HG03060 (cell line): Measurements from ENCODE around the gene DNPH1.

Experiments
- ATAC-seq: cut with Tn5 transposase; IDR thresholded peaks from one replicate; pipeline ENCODE4 v1.9.1; 2021; ENCODE audit warnings: low read depth, moderate number of reproducible peaks; ENCODE audit not compliant: unreplicated experiment

DNPH1 gene

DNA sequence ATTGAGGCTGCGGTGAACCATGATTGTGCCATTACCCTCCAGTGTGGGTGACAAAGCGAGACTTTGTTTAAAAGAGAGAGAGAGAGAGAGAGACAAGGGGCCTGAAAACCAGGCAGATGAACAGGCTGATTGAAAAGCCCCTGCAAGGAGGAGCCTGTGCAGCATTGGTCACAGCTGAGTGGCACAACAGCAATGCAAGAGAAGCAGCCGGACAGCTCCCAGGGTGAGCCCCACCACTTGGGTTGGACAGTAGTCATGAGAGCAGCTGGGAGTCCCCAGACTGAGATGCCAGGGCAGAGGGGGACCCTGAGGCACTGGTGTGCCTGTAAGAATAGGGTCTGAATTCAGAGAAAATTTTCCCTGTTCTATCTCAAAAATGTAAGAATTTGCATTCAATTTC, 10.2 kb downstream of the DNPH1 start:
- ATAC-seq, result no peak

GRCh38 chr6:43217351-43217750, 11.9 kb downstream of the DNPH1 start:
- ATAC-seq, result no peak

DNA sequence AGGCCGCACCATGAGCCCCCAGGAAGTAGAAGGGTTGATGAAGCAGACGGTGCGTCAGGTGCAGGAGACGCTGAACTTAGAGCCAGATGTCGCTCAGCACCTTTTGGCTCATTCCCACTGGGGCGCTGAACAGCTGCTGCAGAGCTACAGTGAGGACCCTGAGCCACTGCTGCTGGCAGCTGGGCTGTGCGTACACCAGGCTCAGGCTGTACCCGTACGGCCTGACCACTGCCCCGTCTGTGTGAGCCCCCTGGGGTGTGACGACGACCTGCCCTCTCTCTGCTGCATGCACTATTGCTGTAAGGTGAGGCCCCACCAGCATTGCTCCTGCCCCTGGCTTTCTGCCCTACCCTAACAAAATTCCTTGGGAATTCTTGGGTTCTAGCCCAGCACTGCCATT, 13.1 kb downstream of the DNPH1 start:
- no peak for ATAC-seq

GRCh38 chr6:43215066-43215465, 14.2 kb downstream of the DNPH1 start:
- no peak for ATAC-seq

GRCh38 chr6:43213431-43213830, 15.8 kb downstream of the DNPH1 start:
- ATAC-seq, result no peak

GRCh38 chr6:43211955-43212354, 17.3 kb downstream of the DNPH1 start:
- no peak for ATAC-seq

DNA sequence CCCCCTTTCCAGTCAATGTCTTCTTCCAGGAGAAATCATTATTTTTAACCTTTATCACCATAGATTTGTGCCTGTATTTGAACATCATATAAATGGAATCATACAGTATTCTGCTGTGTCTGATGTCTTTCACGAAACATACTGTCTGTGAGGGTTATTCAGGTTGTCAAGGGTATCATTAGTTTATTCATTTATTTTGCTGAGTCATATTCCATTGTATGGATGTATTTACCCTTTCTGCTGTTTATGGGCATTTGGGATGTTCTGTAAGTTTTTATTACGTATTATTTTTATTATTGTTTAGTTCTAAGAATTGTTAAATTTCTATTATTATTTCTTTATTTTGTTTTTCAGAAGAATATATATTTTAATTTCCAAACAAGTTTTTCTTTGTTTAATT, 22.0 kb downstream of the DNPH1 start:
- no peak for ATAC-seq

- ATAC-seq, result no peak
These were observed 23.4 kb downstream of the DNPH1 start for GRCh38 chr6:43205849-43206248.

DNA sequence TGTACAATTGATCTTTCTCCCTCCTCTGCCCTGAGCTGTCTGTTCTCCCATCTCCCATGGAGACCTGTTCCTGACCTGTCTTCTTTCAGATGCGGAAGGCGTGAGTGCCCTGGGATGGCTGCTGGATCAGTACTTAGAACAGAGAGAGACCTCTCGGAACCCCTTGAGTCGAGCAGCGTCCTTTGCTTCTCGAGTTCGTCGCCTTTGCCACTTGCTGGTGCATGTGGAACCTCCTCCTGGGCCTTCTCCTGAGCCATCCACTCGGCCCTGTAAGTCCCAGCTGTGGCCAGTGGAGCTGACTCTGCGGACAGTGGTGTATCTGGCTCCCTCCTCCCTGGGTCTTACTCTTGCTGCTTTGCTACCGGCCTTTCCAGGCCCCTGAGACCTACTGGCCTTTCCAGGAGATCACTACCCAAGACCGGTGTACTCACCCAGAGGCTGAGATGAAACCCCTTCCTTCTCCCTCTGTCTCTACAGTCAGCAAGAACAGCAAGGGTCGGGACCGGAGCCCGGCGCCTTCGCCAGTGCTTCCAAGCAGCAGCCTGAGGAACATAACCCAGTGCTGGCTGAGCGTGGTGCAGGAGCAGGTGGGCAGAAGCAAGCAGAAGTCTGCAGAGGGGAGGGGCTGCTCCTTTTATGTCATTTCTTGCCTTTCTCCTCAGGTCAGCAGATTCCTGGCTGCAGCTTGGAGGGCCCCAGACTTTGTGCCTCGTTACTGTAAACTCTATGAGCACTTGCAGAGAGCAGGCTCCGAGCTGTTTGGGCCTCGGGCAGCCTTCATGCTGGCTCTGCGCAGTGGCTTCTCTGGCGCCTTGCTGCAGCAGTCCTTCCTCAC, 24.8 kb downstream of the DNPH1 start:
- no peak for ATAC-seq

GRCh38 chr6:43203718-43204095, 25.6 kb downstream of the DNPH1 start:
- ATAC-seq, result no peak

DNA sequence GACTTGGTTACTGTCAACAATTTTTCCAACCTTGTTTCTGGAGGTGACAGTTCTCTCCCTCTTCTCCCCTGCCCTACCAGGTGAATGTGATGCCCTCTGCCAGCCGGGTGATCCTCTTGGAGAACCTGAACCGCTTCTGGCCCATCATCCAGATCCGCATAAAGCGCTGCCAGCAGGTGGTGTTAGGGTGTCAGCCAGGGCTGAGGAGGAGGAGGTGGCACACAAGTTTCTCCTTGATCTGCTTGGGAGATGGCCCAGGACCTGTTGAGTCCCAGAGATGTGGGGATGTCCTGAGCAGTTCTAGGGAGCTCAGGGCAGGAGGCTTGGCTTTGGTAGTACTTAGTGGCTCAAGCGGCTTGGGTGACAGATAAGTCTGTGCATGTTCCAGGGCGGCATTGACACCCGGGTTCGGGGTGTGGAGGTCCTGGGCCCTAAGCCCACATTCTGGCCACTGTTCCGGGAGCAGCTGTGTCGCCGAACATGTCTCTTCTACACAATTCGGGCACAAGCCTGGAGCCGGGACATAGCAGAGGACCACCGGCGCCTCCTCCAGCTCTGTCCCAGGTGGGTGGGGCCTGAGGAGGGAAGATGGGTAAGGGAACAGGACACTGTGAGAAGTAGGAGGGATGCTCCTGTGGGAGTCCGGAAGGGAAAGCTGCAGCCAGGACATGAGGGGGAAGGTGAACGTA, 26.1 kb downstream of the DNPH1 start:
- no peak for ATAC-seq

DNA sequence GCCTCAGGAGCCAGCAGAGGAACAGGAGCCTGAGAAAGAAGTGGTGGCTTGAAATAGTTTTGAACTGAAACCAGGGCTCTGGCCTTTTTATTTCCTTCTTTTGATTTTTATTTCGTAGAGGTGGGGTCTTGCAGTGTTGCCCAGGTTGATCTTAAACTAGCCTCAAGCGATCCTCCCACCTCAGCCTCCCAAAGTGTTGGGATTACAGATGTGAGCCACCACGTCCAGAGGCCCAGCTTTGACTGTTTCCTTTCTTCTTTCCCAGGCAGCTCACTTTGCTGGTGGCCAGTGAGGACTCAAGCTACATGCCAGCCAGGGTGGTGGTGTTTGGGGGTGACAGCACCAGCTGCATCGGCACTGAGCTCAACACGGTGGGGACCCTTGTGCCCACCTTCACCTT, 26.8 kb downstream of the DNPH1 start:
- no peak for ATAC-seq

DNA sequence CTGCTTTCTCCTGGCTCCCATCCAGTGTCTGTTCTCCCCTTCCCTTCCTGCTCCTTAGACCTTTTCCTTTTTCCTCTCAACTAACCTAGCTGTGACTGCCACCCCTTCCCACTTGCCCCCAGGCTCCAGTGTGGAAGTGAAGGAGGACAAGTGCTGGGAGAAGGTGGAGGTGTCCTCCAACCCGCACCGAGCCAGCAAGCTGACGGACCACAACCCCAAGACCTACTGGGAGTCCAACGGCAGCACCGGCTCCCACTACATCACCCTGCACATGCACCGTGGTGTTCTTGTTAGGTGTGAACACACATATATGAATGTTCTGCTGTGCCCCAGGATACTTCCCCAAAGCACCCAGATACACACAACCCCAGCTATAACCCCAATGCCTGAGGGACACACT, 28.7 kb downstream of the DNPH1 start:
- ATAC-seq, result no peak

GRCh38 chr6:43199912-43200311, 29.4 kb downstream of the DNPH1 start:
- ATAC-seq, result no peak

GRCh38 chr6:43196337-43196736, 32.9 kb downstream of the DNPH1 start:
- ATAC-seq, result no peak

- ATAC-seq, result no peak
These were observed 35.4 kb downstream of the DNPH1 start for GRCh38 chr6:43193929-43194328.

DNA sequence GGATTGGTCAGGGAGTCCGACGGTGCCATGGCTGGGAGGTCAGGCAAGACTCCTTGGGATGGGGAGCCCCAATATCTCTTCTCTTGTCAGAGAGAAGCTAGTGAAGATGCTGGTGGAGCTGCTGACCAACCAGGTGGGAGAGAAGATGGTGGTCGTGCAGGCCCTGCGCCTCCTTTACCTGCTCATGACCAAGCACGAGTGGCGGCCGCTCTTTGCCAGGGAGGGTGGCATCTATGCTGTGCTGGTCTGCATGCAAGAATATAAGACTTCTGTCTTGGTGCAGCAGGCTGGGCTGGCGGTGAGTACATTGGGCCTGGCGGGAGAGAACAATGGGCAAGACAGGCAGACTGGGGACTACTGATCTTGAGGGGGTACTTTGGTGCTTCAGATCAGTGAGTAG, 36.4 kb downstream of the DNPH1 start:
- no peak for ATAC-seq

DNA sequence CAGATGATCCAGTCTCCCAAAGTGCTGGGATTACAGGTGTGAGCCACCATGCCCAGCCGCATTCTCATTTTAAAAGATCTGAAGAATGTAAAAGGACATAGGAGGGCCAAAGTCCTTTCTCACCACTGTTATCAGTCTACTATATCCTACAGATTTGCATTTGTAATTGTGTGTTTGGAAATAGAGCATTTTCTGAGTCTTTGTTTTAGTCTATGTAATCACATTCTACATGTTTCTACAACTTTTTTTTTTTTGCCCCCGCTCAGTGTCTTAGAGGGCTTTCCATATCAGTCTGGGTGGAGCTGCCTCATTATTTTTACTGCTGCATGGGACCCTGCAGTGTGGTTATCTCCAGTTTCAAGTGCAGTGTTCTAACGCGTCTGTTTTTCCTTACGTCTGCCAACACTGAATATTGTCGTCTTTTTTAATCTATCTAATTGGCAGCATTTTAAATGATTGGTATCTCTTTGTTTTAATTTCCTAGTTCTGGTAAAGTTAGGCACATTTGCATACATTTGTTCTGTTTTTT, 39.4 kb downstream of the DNPH1 start:
- no peak for ATAC-seq

DNA sequence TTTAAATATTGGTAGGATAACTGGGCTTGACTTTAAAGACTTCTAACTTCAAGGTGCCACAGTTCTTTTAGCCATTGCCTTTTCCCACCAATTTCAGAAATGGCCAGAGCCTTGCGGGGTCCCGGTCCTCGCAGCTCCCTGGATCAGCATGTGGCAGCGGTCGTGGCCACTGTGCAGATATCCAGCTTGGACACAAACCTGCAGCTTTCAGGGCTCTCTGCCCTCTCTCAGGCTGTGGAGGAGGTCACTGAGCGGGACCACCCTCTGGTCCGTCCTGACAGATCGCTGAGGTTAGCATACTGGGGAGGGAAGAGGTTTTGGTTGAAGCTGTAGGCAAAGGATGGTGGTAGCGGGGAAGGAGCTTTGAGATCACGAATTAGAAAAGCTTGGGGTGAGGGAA, 40.9 kb downstream of the DNPH1 start:
- ATAC-seq, result no peak

GRCh38 chr6:43187821-43188220, 41.5 kb downstream of the DNPH1 start:
- ATAC-seq, result no peak

DNA sequence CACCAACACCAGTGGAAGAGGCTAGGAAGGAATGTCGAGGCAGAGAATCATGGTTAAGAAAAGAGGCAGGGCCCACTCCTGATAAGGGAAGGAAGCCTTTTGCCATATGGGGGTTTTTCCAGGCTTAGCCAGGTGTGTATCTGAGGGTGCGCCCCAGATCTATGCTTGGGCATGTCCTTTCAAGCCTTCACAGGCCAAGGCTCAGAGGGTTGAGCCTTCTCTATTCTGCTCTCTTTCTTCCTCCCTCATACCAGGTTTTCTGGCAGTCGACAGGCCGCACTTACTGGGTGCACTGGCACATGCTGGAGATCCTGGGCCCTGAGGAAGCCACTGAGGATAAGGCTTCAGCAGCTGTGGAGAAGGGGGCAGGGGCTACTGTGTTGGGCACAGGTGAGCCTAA, 42.6 kb downstream of the DNPH1 start:
- ATAC-seq, result no peak

GRCh38 chr6:43186019-43186418, 43.3 kb downstream of the DNPH1 start:
- no peak for ATAC-seq
